GM18861 (cell line): ENCODE measurements around the gene MIEF1.
"Not testable (repeated sequence)": the region's sequence is repeated elsewhere in the genome, so short reads cannot be mapped to it uniquely, and the experiment has no call there.

ENCODE experiments used
- ATAC-seq: cut with Tn5 transposase; IDR thresholded peaks from one replicate; pipeline ENCODE4 v1.9.1; 2021; ENCODE audit not compliant: unreplicated experiment

Gene MIEF1

GRCh38 chr22:39511226-39511625 is 9.1 kb downstream of the MIEF1 start:
- ATAC-seq = no peak

- ATAC-seq = no peak
Measured at GRCh38 chr22:39512026-39512425, 9.9 kb downstream of the MIEF1 start.

GRCh38 chr22:39513791-39514190 is 11.7 kb downstream of the MIEF1 start:
- ATAC-seq = no peak

- no peak for ATAC-seq
Measured at GRCh38 chr22:39514373-39514973, 12.4 kb downstream of the MIEF1 start.

- no peak for ATAC-seq
Measured at GRCh38 chr22:39515266-39516050, 13.4 kb downstream of the MIEF1 start.

GRCh38 chr22:39517470-39517869 is 15.4 kb downstream of the MIEF1 start:
- no peak for ATAC-seq

- no peak for ATAC-seq
Measured at GRCh38 chr22:39518144-39518786, 16.2 kb downstream of the MIEF1 start.

- ATAC-seq = no peak
Measured at GRCh38 chr22:39518996-39519680, 17.0 kb downstream of the MIEF1 start.

- ATAC-seq = peak; percentile 58
Measured at GRCh38 chr22:39519681-39520225, 17.7 kb downstream of the MIEF1 start.

- peak; percentile 29 for ATAC-seq
Measured at GRCh38 chr22:39520226-39521105, 18.4 kb downstream of the MIEF1 start, which contains the start of gene ATF4. ATF4 (plus strand) TSS chr22:39520562; CDS start chr22:39521446, 884 bp downstream.

- not testable (repeated sequence) for ATAC-seq
Measured at GRCh38 chr22:39521106-39521885, 19.2 kb downstream of the MIEF1 start.

GRCh38 chr22:39522091-39522490 is 20.0 kb downstream of the MIEF1 start:
- not testable (repeated sequence) for ATAC-seq

- no peak for ATAC-seq
Measured at GRCh38 chr22:39522567-39523300, 20.6 kb downstream of the MIEF1 start.

- ATAC-seq = no peak
Measured at GRCh38 chr22:39524089-39524752, 22.1 kb downstream of the MIEF1 start.

- ATAC-seq = no peak
Measured at GRCh38 chr22:39524753-39525657, 22.9 kb downstream of the MIEF1 start.

GRCh38 chr22:39525658-39525975 is 23.5 kb downstream of the MIEF1 start:
- no peak for ATAC-seq

- ATAC-seq = no peak
Measured at GRCh38 chr22:39526736-39527171, 24.7 kb downstream of the MIEF1 start.
